GM19372 (cell line): ENCODE results near the gene LSR.
A peak's percentile ranks its signal among the peaks of the same experiment; 100 is the strongest.

Source experiments
- ATAC-seq: cut with Tn5 transposase; IDR thresholded peaks from one replicate; pipeline ENCODE4 v1.9.1; 2021; ENCODE audit warnings: mild to moderate bottlenecking, low read depth, moderate library complexity; ENCODE audit not compliant: unreplicated experiment

LSR gene

GRCh38 chr19:35246466-35247092 lies 2.2 kb upstream of the LSR start:
- no peak for ATAC-seq

- ATAC-seq, result peak; percentile 48
Measured at GRCh38 chr19:35247526-35248309, 1.1 kb upstream of the LSR start.

- ATAC-seq, result no peak
Measured at GRCh38 chr19:35249146-35249847, 495 bp downstream of the LSR start.

DNA sequence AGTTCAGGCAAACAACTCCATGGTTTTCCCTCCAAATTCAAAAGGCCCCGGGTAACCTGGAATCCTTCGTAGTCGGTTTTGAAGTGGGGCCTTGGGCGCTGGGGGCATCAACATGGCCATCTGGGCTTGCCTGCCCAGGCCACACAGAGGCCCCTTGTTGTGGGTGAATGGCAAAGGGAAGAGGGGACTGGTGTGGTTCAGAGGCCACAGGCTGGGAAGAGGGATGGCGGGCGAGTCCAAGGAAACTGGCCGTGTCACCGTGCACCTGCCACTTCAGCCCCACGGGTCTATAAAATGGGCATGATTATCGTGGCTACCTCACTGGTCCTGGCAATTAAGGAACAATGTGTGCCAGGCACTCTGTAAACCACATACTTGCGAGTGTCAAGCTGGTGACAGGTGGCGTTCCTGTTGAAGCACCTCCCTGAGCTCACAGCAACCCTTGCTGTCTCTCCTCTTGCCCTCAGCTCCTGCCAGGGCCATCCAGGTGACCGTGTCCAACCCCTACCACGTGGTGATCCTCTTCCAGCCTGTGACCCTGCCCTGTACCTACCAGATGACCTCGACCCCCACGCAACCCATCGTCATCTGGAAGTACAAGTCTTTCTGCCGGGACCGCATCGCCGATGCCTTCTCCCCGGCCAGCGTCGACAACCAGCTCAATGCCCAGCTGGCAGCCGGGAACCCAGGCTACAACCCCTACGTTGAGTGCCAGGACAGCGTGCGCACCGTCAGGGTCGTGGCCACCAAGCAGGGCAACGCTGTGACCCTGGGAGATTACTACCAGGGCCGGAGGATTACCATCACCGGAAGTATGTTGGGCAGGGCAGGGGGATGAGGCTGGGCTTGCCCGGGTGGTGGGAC lies 1.3 kb downstream of the LSR start:
- no peak for ATAC-seq

GRCh38 chr19:35251456-35251855 lies 2.7 kb downstream of the LSR start:
- ATAC-seq, result no peak

- no peak for ATAC-seq
Measured at GRCh38 chr19:35253316-35254286, 4.8 kb downstream of the LSR start.

GRCh38 chr19:35254341-35255297 lies 5.8 kb downstream of the LSR start:
- ATAC-seq, result no peak

DNA sequence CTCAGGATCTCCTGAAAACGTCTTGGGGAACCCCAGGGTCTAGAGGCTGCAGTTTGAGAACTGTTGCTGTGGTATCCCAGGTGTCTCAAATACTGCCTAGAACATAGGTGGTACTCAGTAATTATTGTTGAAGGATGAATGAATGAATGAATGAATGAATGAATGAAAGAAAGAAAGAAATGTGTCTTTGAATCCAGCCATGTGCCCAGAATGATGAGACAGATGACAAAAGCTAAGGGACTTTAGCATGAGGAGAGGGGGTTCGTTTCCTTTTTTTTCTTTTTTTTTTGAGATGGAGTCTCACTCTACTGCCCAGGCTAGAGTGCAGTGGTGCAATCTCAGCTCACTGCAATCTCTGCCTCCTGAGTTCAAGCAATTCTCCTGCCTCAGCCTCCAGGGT lies 7.8 kb downstream of the LSR start:
- no peak for ATAC-seq

DNA sequence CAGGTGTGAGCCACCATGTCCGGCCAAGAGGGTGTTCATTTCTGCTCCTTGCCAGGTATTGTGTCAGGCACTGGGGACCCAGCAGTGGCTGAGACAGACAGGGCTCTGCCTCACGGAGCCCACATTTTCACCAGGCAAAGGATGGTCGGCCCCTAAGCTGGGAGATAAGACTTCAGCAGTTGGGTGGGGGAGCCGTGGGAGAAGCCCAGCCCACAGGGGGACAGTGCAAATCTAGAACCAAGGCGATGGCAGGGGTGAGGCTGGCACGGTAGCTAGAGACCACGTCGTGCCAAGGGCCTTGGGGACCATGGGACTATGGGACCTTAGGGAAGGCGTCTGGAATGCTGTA lies 8.3 kb downstream of the LSR start:
- ATAC-seq, result no peak

GRCh38 chr19:35260694-35261304 lies 12.0 kb downstream of the LSR start:
- no peak for ATAC-seq

DNA sequence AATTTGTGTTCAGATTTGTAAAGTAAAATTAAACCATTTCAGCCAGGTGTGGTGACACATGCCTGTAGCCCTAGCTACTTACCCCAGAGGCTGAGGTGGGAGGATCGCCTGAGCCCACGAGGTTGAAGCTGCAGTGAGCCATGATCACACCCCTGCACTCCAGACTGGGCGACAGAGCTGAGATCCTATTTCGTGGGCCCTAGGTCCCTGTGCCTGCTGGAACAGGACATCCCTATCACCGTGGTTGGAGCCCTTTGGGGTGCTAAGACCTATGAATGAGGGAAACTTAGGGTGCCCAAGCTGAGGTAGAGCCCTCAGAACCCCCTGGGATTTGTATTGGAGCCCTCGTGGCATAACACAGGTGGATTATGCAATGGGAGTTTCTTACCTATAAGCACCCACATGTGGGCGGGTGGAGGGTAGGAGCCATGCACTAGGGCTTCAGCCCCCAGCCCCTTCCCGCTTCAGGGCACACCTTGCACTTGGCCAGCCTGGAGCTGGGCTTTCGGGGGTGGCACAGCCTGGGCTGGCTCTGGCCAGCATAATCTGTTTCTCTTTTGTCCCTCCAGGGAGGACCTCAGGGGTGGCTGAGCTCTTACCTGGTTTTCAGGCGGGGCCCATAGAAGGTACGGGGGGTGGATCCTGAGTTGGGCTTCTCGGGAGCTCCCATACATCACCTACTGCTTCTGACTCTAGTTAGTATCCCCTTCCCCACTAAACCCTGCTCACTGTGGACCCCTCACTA lies 12.7 kb downstream of the LSR start:
- no peak for ATAC-seq

GRCh38 chr19:35262101-35262761 lies 13.4 kb downstream of the LSR start:
- no peak for ATAC-seq

DNA sequence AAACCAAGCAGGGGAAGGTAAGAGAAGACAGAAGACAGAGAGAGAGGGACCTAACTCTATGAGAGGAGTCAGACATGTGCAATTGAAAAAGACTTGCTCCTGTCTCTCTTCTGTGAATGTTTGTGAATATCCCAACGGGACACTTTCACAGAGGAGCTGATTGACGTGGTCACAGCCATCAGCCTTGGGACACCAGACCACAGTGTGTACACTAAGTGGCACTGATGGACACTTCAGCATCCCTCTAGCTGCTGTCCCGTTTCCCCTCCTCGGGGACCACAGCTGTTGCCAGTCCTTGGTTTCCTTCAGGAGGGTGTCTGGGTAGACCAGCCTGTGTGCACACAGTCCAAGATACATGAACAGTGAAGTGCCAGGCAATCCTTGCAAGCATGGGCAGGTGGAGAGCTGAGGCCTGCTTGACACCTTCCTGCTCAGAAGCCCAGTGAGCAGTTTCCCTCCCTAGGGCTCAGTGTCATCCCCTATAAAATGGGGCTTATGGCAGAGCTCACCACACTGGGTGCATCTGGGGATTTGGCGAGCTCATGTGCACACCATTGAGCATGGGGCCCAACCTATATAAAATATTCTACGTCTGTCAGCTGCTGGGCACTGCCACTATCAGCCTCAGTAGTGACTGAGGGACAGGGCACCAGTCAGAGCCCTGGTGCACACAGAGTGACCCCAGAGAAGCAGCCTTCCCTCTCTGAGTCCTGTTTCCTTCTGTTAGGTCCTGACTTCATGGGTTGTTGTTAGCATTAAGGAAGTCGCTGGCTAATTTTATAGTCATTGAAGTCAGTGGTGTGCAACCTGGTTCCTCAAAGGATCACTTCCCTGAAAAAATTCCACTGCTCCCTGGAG lies 15.7 kb downstream of the LSR start:
- no peak for ATAC-seq

DNA sequence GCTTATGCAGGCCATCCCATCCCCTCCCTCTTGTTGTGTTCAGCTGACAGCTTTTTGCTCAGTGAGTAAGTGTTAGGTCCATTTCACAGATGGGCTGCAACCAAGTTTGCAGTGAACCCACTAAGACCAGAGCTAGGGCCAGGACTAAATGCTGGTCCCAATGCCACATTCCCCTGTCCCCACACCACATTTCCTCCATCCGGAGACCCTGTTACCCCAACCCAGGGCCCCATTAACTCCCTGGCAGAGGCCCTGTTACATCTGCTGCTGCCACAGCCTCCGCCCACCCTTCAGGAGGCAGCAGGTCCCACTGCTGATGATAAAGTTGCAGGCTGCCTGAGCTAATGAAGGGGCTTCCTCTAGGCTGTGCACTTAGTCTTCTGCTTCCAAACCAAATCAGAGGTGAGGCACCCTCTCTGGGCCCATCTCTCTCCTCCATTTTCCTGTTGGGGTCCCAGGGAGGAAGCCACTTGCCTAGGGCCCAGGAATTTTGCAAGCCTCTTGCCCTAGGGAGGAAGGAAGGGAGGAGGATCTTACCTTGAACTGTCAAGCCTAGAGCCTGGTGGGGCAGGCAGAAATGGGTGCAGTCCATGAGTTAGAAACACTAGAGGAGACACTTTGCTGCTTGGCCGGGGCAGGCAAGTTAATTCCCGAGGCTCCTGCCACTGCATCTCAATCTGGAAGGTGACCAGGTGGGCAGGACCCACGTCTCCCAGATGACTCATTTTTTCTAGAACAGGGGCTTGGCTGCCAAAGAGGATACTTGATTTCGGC lies 16.5 kb downstream of the LSR start:
- no peak for ATAC-seq

DNA sequence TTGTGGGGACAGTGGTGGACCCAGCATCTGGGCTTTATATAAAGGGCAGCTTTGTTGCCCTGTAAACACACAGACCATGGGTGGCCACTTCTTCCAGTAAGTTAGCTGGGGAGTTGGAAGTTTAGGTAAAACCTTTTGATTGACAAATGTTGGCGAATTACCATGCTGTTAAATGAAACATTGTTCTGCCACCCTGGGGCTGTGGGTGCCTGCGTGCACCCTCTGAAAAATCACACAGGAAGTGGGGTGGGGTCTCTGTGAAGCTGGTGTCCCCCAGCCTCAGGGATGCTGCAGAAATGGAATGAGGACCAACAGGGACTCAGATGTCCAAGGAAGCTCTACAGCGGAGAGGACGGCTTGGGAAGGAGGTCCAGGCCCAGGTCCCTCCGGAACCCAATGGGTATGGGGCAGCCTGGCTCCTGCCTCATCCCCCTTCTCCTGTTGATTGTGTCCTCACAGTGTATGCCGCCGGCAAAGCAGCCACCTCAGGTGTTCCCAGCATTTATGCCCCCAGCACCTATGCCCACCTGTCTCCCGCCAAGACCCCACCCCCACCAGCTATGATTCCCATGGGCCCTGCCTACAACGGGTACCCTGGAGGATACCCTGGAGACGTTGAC lies 17.2 kb downstream of the LSR start:
- no peak for ATAC-seq
